Smooth muscle cell of trachea (primary cell): ENCODE measurements around the gene ZNF419. TPM values are rescaled to one million over a fixed set of nuclear protein-coding genes. Genes with fewer than 3 reads are reported as not detected.

ENCODE experiments used
- total RNA-seq: library from RNA; depleted of rRNA; stranded (reverse); fragments of >200 nt; gene quantifications from 2 replicates; pipeline ENCODE4 v1.2.1, GENCODE V29; 2014

The ZNF419 gene
- total RNA-seq, result 13.7 and 19.1 TPM in 2 replicates

DNA sequence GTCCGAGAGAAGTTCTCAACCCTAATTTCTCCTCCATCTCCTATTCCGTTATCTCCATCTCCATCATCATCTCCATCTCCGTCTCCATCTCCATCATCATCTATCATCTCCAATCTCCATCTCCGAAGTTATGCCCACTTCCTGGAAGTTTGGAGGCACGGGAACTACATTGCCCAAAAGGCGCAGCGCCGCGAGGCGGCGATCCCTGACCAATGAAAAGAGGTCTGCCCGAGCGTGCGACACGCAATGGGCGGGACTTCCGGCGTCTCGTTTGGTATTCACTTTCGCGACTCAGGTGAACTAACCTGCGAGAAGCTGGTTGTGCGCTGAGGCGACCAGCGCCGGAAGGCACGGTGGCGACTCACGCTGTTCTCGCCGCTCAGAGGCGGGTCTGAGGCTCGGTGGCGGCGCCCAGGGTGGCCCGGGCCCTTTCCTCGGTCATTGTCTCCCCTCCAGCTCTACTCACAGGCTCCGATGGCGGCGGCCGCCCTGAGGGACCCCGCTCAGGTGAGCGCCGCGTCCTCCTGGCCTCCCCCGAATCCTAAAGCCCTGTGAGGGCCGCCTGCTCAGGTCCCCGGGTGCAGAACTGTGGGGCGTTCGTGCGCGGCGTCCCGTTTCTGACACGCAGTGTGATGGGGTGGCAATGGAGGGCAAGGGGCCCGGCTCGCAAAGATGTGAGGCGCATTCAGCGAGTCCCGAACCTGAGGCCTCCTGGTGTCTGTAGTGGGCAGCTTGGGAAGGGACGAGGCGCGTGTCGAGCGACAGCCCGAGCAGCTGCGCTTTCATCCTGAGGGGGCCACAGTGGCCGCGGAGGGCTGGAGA is at the start of gene ZNF419:
Gene ZNF419, plus strand, starts transcription at position 274 of the 822 bp plus-strand sequence. Its CDS starts 201 bp downstream, at position 475.

DNA sequence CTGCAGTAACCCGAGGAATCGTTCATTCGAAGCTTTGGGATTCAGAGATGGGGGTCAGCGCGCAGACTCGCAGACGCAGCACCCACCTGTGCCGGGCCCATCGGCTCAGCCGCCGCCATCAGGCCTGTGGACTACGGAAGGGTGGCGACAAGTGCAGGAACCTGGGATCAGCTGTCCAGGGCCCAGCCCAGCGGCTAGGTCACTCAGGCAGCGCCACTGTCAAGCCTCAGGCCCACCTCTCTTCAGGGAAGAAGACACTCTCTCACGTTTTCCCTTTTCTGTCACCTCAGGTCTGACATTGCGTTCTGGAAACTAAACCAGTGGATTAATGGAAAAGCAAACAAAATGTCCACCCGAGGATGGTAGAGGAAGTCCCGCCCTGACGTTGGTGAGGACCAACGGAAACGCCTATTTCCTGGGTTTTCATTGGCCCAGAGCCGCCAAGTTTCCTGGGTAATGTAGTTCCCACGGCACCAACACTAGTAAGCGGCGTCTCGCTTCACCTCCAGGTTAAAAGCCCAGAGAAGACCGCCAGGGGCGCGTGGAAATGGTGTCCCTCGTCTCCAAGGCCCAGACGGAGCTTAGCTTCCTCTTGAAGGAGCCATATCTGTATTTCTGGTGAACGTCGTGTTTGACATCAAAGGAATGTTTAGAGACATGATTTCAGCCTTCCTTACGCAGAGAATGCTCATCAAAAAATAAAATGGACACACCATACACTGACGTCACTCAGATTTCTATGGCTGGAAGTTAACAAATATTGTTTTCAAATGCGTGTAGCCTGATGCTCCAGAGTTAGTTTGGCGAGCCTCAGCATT is 10.2 kb upstream of the ZNF419 start, which contains the start of gene ZNF772:
Gene ZNF772, minus strand, starts transcription at position 376 of the 818 bp plus-strand sequence. Its CDS starts 257 bp downstream, at position 119.

DNA sequence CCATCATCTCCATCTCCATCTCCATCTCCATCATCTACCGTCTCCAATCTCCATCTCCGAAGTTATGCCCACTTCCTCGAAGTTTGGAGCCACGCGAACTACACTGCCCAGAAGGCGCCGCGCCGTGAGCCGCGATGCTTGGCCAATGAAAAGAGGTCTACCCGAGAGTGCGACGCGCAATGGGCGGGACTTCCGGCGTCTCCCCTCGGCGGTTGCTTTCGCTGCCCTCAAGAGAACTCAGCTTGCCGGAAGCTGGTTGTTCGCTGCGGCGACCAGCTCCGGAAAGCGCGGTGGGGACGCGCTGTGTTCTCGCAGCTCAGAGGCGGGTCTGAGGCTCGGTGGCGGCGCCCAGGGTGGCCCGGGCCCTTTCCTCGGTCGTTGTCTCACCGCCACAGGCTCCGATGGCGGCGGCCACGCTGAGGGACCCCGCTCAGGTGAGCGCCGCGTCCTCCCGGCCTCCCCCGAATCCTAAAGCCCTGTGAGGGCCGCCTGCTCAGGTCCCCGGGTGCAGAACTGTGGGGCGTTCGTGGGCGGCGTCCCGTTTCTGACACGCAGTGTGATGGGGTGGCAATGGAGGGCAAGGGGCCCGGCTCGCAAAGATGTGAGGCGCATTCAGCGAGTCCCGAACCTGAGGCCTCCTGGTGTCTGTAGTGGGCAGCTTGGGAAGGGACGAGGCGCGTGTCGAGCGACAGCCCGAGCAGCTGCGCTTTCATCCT is 12.3 kb downstream of the ZNF419 start, which contains the start of gene ZNF773:
Gene ZNF773, plus strand, starts transcription at position 259 of the 716 bp plus-strand sequence. Its CDS starts 143 bp downstream, at position 402.

DNA sequence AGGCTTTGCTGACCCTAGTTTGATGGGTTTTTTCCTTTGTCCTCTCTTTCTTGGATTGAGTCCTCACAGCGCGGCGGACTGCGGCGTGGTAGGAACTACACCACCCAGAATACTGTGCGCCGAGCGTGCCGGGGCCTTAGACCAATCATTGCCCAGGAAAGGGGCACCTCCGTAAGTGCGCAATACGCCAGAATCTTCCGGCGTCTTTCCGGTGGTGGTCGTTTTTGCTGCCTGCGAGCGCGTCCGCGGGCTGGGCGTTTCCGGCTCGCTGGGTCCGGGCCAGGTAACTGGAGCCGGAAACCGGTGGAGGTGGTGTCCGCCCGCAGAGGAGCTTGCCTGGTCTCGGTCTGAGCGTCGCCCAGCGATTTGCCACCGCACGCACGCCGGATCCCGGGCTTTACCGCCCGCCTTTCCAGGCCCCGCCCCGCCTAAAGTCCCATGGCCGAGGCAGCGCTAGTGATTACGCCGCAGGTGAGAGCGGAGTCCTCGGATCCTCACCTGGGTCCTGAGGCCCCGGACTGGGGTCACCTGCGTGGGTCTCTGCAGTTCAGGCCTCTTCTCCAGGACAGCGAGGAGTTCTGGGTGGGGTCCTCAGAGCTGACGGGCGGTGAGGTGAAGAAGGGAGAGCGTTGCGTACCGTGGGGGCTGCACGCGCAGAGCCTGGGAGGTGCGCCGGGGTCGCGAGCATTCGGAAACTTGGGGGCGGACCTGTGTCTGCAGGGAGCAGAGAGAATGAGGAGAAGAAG is 39.8 kb downstream of the ZNF419 start, which contains the start of gene ZNF549:
Gene ZNF549, plus strand, starts transcription at position 221 of the 746 bp plus-strand sequence. Its CDS starts 218 bp downstream, at position 439.

Other genes starting within 250 kb of the ZNF419 start
- 24.1 and 28.6 TPM in 2 replicates for gene ZNF805, start 247.1 kb upstream of the ZNF419 start, total RNA-seq
- gene ZNF460, start 207.3 kb upstream of the ZNF419 start, total RNA-seq, result 49.5 and 79.2 TPM in 2 replicates
- 9.9 and 12.7 TPM in 2 replicates for gene ZNF543, start 167.3 kb upstream of the ZNF419 start, total RNA-seq
- 12.6 and 14.0 TPM in 2 replicates for gene ZNF304, start 136.5 kb upstream of the ZNF419 start, total RNA-seq
- gene TRAPPC2B, start 124.2 kb upstream of the ZNF419 start, total RNA-seq, result 14.7 and 16.7 TPM in 2 replicates
- 5.1 and 7.0 TPM in 2 replicates for gene ZNF547, start 124.2 kb upstream of the ZNF419 start, total RNA-seq
- gene ZNF548, start 97.9 kb upstream of the ZNF419 start, total RNA-seq, result 25.6 and 28.8 TPM in 2 replicates
- gene ZNF17, start 76.6 kb upstream of the ZNF419 start, total RNA-seq, result 14.1 and 16.0 TPM in 2 replicates
- gene ZNF749, start 52.4 kb upstream of the ZNF419 start, total RNA-seq, result 6.5 and 8.9 TPM in 2 replicates
- 0.83 and 1.2 TPM in 2 replicates for gene VN1R1, start 30.6 kb upstream of the ZNF419 start, total RNA-seq
- 20.0 and 28.7 TPM in 2 replicates for gene ZNF772, start 10.2 kb upstream of the ZNF419 start, total RNA-seq
- gene ZNF773, start 12.2 kb downstream of the ZNF419 start, total RNA-seq, result 26.2 and 40.7 TPM in 2 replicates
- 5.6 and 6.3 TPM in 2 replicates for gene ZNF549, start 39.6 kb downstream of the ZNF419 start, total RNA-seq
- gene ZNF550, start 72.1 kb downstream of the ZNF419 start, total RNA-seq, result 7.3 and 10.5 TPM in 2 replicates
- gene ZNF416, start 91.2 kb downstream of the ZNF419 start, total RNA-seq, result 6.8 and 6.9 TPM in 2 replicates
- gene ZIK1, start 96.4 kb downstream of the ZNF419 start, total RNA-seq, result 7.0 and 8.1 TPM in 2 replicates
- 2.0 and 4.2 TPM in 2 replicates for gene ZNF530, start 112.1 kb downstream of the ZNF419 start, total RNA-seq
- gene ZNF134, start 126.5 kb downstream of the ZNF419 start, total RNA-seq, result 21.5 and 28.4 TPM in 2 replicates
- gene ZNF211, start 145.4 kb downstream of the ZNF419 start, total RNA-seq, result 12.4 and 12.7 TPM in 2 replicates
- not detected in 2 replicates for gene ZSCAN4, start 181.2 kb downstream of the ZNF419 start, total RNA-seq
- 6.0 and 8.9 TPM in 2 replicates for gene ZNF551, start 194.2 kb downstream of the ZNF419 start, total RNA-seq
- gene ZNF154, start 221.5 kb downstream of the ZNF419 start, total RNA-seq, result 4.9 and 5.3 TPM in 2 replicates
- 13.9 and 15.3 TPM in 2 replicates for gene ZNF671, start 239.9 kb downstream of the ZNF419 start, total RNA-seq